H1 (cell line): ENCODE data around the gene TEX35. TPM values are rescaled to one million over a fixed set of nuclear protein-coding genes. Genes with fewer than 3 reads are reported as not detected.

Source experiments
- CHD2 ChIP-seq: IDR thresholded peaks from 2 replicates; pipeline ENCODE4 v1.6.1; 2012; ENCODE audit warnings: low read length, improper control_type of control experiment
- CTCF ChIP-seq, 3 experiments: IDR thresholded peaks; 1 replicate in 2 of 3; 2 replicates in 1 of 3; pipeline versions ENCODE4 v1.5.1 to v1.6.1; 2011; ENCODE audit warnings: low read length in 3 of 3, mild to moderate bottlenecking in 3 of 3, inconsistent platforms in 2 of 3, low read depth in 1 of 3, moderate library complexity in 1 of 3; ENCODE audit not compliant: insufficient read depth in 1 of 3; ENCODE audit errors: control extremely low read depth in 1 of 3
- KDM4A ChIP-seq: IDR thresholded peaks from one replicate; pipeline ENCODE4 v1.7.1; 2012; ENCODE audit warnings: low read depth, mild to moderate bottlenecking, moderate library complexity, low read length, inconsistent platforms; ENCODE audit not compliant: severe bottlenecking
- POLR2AphosphoS5 ChIP-seq: IDR thresholded peaks from 2 replicates; pipeline ENCODE4 v1.6.1; 2011; ENCODE audit warnings: low read depth, low read length
- polyA plus RNA-seq, 7 experiments: library from polyadenylated mRNA; depleted of rRNA in 3 of 7; stranded (reverse) in 5 of 7; unstranded in 2 of 7; fragments of >200 nt in 5 of 7; fragments of 200-250 nt in 2 of 7; gene quantifications; 1 replicate in 5 of 7; 2 replicates in 1 of 7; 4 replicates in 1 of 7; pipeline versions ENCODE4 v1.2.1 to v1.2.3, GENCODE V29; 2011 to 2013; ENCODE audit warnings: missing spikeins in 2 of 7, mixed read lengths in 2 of 7
- total RNA-seq: library from RNA; stranded (reverse); fragmentation: NEBNext Ultra II Directional; extraction: Animal tissue kit (Norgen Biotek cat#: 25700); gene quantifications from 2 replicates; pipeline ENCODE4 v1.2.1, GENCODE V29; 2021

The TEX35 gene
- total and polyA plus RNA-seq, 2 of the 8 experiments (the other 6 are each of a cell fraction or from before 2014, with no cell fraction given): 0.03 TPM; not detected in 1

GRCh38 chr1:178532392-178532791 is 19.5 kb downstream of the TEX35 start (continued):
- TF ChIP-seq CTCF (IDR thresholded peaks at IDR 0.05; ENCODE audit: control extremely low read depth in 1 of 3, insufficient read depth in 1 of 3, low read depth in 1 of 3, low read length in 3 of 3) (peak; percentile 89 to 96 (median 94)), POLR2AphosphoS5 (no peak), CHD2 (no peak), KDM4A (no peak)
